Caki2 (cell line): ENCODE results near the gene IL31. TPM values are rescaled to one million over a fixed set of nuclear protein-coding genes. Genes with fewer than 3 reads are reported as not detected.

ENCODE experiments used
- total RNA-seq: library from RNA; depleted of rRNA; stranded (reverse); fragments of >200 nt; shearing (Covaris generic); gene quantifications from 2 replicates; pipeline ENCODE4 v1.2.3, GENCODE V29; 2014; ENCODE audit warnings: low replicate concordance; rRNA removed

Gene IL31
- total RNA-seq, 1 experiment from 2014 or later: not detected

Other genes with a start within 250 kb of the IL31 start
- 23.8 and 28.8 TPM in 2 replicates for gene BCL7A, start 152.3 kb downstream of the IL31 start, total RNA-seq
- gene MLXIP, start 95.5 kb downstream of the IL31 start, total RNA-seq: 5.0 and 7.0 TPM in 2 replicates
- not detected in 2 replicates for gene LRRC43, start 8.9 kb upstream of the IL31 start, total RNA-seq
- 1.4 and 5.4 TPM in 2 replicates for gene B3GNT4, start 29.5 kb upstream of the IL31 start, total RNA-seq
- 93.5 and 116 TPM in 2 replicates for gene DIABLO, start 51.8 kb upstream of the IL31 start, total RNA-seq
- 15.5 and 23.4 TPM in 2 replicates for gene VPS33A, start 92.3 kb upstream of the IL31 start, total RNA-seq
- gene CLIP1, start 248.4 kb upstream of the IL31 start, total RNA-seq: 26.9 and 28.4 TPM in 2 replicates